Stimulated activated memory B cell treated with anti-CD40 and anti-IgM and Interleukin-4, amounts not matched to agents 10 μg/mL and 1 μg/mL and 100 μg/mL, for 72 hours (primary cell): ENCODE results near the gene KANSL1.
"Not testable (repeated sequence)": the region's sequence is repeated elsewhere in the genome, so short reads cannot be mapped to it uniquely, and the experiment has no call there.

Source experiments
- ATAC-seq: fragments of 150-1000 bp; cut with Tn5 transposase; 2 replicates; pipeline ENCODE4 v1.10.0; 2021
- H3K27ac Mint-ChIP-seq: one replicate; pipeline ENCODE4 v1.8.0; 2022; ENCODE audit warnings: mild to moderate bottlenecking, mixed read lengths
- H3K27me3 Mint-ChIP-seq: one replicate; pipeline ENCODE4 v1.8.0; 2022; ENCODE audit warnings: mixed read lengths
- H3K36me3 Mint-ChIP-seq: one replicate; pipeline ENCODE4 v1.8.0; 2022; ENCODE audit warnings: mixed read lengths
- H3K4me1 Mint-ChIP-seq: one replicate; pipeline ENCODE4 v1.8.0; 2022; ENCODE audit warnings: mixed read lengths
- H3K4me3 Mint-ChIP-seq: one replicate; pipeline ENCODE4 v1.8.0; 2022; ENCODE audit warnings: mild to moderate bottlenecking, moderate library complexity, mixed read lengths
- H3K9me3 Mint-ChIP-seq: one replicate; pipeline ENCODE4 v1.8.0; 2022; ENCODE audit warnings: mixed read lengths

Gene KANSL1

DNA sequence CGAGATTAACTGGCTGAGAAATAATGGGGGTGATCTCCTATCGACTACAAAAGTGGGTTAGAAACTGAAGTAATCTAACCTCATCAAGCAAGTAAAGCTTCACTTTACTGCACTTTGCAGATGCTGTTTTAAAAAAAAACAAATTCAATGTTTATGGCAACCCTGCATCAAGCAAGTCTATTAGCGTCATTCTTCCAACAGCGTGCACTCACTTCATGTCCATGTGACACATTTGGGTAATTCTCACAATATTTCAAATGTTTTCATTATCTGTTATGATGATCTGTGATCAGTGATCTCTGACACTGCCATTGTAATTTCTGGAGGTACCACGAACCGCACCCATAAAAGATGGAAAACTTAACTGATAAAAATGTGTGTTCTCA is 70.8 kb downstream of the KANSL1 start:
- H3K27ac Mint-ChIP-seq: no peak overlapping the region
- peaks cover 57% of the 10 kb centered on the region for H3K4me1 Mint-ChIP-seq
- no peaks in the 10 kb centered on the region for H3K27me3 Mint-ChIP-seq
- no peak overlapping the region for H3K4me3 Mint-ChIP-seq
- no peak for ATAC-seq
- no peaks in the 10 kb centered on the region for H3K9me3 Mint-ChIP-seq
- H3K36me3 Mint-ChIP-seq: peaks cover 21% of the 10 kb centered on the region

DNA sequence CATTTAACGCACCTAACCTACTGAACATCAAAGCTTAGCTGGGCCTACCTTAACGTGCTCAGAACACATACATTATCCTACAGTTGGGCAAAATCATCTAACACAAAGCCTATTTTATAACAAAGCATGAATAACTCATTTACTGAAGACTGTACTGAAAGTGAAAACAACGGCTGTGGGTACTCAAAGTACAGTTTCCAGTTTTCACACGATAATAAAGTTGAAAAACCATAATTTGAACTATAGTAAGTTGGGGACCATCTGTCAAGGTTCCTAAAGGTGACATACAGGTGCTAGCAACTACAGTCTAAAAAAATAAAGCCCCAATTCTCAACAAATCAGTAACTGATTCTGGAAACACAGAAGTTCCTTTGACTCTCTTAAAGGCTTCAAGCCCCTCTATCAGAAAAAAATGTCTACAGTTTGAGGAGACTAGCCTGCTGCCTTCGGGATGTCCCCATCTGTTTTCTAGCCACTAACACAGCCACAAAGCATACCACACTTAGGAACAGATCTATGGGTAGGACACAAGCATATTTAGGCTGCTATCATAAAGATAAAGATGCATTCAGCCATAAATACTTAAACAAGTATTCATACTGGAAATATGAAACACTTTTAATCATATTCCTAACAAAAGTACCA is 71.3 kb downstream of the KANSL1 start:
- ATAC-seq: no peak
- Mint-ChIP-seq H3K27ac (peak overlapping the region; percentile 26), H3K4me3 (no peak overlapping the region), H3K27me3 (no peaks in the 10 kb centered on the region), H3K9me3 (no peaks in the 10 kb centered on the region), H3K36me3 (peaks cover 21% of the 10 kb centered on the region), H3K4me1 (peaks cover 56% of the 10 kb centered on the region)

DNA sequence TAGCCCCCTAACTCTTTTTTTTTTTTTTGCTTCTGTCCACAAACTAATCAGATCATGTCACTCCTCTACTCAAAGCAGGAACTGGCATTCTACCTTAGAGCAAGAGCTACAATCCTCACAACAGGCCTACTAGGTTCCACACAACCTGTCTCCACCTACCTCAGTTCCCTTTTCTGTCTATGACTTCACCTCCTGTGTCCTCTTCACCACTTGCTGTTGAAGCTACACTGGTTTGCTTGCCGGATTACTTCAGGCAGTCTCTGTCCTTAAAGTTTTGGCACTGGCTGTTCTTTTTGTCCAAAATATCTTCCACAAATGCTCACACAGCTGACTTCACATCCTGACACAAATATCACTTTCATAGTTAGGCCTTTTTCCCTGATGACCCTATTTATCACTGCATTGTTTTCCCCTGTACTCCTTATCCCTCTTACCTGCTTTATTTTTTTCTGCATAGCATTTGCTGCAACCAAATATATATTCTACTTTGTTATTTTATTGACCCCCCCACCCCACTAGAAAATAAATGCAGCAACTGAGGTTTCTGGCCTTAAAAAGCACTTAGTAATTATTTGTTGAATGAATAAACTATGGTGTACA is 72.0 kb downstream of the KANSL1 start:
- Mint-ChIP-seq H3K4me1 (peaks cover 49% of the 10 kb centered on the region), H3K36me3 (peaks cover 21% of the 10 kb centered on the region), H3K27me3 (no peaks in the 10 kb centered on the region), H3K4me3 (no peak overlapping the region), H3K9me3 (no peaks in the 10 kb centered on the region), H3K27ac (peak overlapping the region; percentile 26)
- peak; percentile 45 for ATAC-seq

DNA sequence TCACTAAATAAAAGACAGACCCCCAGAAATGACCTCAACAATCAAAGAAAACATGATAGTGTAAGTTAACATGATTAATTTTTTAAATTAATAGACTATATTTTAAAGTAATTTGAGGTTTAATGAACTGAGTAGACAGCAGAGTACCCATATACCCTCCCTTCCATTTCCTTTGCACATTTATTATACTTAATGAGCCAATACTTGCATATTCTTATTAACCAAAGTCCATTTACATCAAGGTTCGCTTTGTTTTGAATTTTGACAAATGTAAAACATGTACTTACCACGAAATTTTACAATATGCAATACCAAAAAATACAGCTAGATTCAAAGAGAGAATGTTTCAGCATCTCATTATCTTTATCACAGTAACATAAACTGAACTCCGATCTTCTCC is 72.7 kb downstream of the KANSL1 start:
- no peak overlapping the region for H3K4me3 Mint-ChIP-seq
- H3K27ac Mint-ChIP-seq: peak overlapping the region; percentile 26
- no peak for ATAC-seq
- no peaks in the 10 kb centered on the region for H3K27me3 Mint-ChIP-seq
- peaks cover 21% of the 10 kb centered on the region for H3K36me3 Mint-ChIP-seq
- peaks cover 53% of the 10 kb centered on the region for H3K4me1 Mint-ChIP-seq
- no peaks in the 10 kb centered on the region for H3K9me3 Mint-ChIP-seq

DNA sequence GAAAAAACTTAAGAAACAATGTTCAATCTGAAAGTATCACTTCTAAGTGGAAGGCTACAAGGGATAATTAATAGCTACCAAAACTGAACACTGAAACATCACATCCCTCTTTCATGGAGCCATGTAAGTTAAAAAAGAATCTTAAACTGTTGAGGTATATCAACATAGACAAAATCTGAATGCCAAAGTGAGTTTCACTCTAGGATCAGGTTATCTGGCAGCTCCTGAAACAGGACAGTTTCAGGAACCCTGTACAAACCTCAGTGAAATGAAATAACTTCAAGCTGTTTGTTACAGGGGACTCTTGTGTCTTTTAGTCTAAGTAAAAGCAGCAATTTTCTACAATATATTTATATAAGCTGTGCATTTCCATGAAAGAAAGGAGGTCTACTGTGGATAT is 73.2 kb downstream of the KANSL1 start:
- peaks cover 21% of the 10 kb centered on the region for H3K36me3 Mint-ChIP-seq
- H3K27ac Mint-ChIP-seq: peak overlapping the region; percentile 10
- H3K4me1 Mint-ChIP-seq: peaks cover 58% of the 10 kb centered on the region
- ATAC-seq: no peak
- H3K27me3 Mint-ChIP-seq: no peaks in the 10 kb centered on the region
- no peak overlapping the region for H3K4me3 Mint-ChIP-seq
- H3K9me3 Mint-ChIP-seq: no peaks in the 10 kb centered on the region

DNA sequence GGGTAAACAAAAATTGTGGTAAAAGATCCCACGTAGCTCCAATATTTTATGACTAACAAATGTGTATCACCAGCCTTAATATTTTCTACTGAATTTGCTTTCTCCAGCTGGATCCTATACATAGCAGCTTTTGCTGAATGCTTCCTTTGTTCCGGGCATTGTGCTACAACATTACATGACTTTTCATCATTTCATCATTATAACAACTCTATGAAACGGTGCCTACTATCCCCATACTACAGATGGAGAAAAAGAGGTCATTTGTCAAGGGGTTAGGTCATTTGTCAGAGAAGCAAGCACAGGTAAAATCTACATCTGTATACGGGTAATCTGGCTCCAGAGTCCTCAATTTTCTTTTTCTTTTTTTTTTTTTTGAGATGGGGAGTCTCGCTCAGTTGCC is 74.3 kb downstream of the KANSL1 start:
- peaks cover 15% of the 10 kb centered on the region for H3K36me3 Mint-ChIP-seq
- no peaks in the 10 kb centered on the region for H3K9me3 Mint-ChIP-seq
- H3K27me3 Mint-ChIP-seq: no peaks in the 10 kb centered on the region
- H3K27ac Mint-ChIP-seq: no peak overlapping the region
- no peak for ATAC-seq
- H3K4me3 Mint-ChIP-seq: no peak overlapping the region
- peaks cover 60% of the 10 kb centered on the region for H3K4me1 Mint-ChIP-seq

DNA sequence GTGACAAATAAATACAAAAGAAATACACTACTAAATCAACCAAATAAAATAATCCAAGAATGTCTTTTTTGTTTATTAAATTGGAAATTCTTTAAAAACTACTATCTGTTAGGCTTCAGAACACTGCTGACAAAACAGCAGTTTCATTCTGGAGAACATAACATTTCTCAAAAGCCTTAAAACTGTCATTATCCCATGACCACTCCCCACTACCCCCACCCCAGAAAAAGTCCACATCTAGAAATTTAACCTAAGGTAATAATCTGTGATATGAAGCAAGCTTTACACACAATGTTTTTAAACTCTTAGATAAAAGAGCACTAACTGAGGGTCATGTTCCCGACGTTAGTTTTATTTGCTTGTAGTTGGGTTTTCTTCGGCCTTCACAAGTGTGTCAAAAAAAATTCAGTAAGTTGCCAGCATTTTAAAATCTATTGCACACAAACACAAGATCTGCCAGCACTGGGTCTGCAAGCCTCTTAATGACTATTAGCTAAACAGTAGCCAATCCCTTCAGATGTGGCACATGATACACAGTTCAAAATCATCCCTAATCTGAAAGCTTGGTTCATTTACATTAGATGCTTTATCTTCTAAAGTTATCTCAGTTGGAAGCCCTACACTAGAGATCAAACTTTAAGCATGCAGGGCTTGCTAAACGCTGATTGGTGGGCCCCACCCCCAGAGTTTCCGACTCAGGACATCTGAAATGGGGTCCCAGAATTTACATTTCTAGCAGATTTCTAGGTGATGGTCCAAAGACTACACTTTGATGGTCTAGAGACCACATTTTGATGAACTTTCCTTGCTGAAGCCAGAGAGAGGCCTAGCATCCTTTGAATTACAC is 75.2 kb downstream of the KANSL1 start:
- H3K9me3 Mint-ChIP-seq: no peaks in the 10 kb centered on the region
- no peaks in the 10 kb centered on the region for H3K27me3 Mint-ChIP-seq
- H3K4me1 Mint-ChIP-seq: peaks cover 69% of the 10 kb centered on the region
- no peak overlapping the region for H3K27ac Mint-ChIP-seq
- no peak for ATAC-seq
- H3K4me3 Mint-ChIP-seq: no peak overlapping the region
- H3K36me3 Mint-ChIP-seq: peaks cover 15% of the 10 kb centered on the region

DNA sequence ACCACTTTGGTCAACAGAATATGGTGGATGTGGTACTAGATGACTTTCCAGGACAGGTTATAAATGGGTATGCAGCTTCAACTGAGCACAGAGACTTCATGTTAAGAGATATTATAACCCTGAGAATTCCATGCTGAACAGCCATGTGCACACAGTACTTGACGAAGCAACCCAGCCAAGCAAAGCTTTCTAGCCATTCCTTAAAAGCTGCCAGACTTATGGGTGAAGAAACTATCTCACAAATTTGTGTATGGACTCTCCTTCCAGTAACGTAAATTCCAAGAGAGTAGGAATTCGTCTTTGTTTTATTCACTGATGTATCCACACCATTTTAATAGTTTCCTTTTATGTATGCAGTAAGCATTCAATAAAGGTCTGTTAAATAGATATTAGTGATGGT is 76.1 kb downstream of the KANSL1 start:
- Mint-ChIP-seq H3K4me1 (peaks cover 69% of the 10 kb centered on the region), H3K27ac (no peak overlapping the region), H3K9me3 (no peaks in the 10 kb centered on the region), H3K27me3 (no peaks in the 10 kb centered on the region), H3K4me3 (no peak overlapping the region), H3K36me3 (peaks cover 15% of the 10 kb centered on the region)
- ATAC-seq: no peak

DNA sequence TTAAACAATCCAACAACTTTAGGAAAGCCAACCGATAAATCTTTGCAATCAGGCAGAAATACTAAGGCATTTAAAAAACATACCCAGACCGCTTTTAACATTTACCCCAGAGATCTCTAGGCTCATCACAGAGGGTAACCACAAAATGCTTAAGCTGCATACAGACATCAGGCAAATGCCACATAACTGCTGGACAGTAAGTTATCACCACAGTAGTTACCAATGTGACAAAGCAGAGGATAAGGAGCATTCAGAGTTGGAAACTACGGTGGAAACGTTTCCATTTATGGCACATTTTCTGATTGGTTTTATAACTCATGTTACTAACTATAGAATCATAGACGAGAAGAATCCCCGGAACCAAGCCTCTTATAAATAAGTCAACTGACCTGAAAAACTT is 77.5 kb downstream of the KANSL1 start:
- Mint-ChIP-seq H3K4me3 (no peak overlapping the region), H3K4me1 (peaks cover 66% of the 10 kb centered on the region), H3K27me3 (no peaks in the 10 kb centered on the region), H3K36me3 (peaks cover 10% of the 10 kb centered on the region), H3K9me3 (no peaks in the 10 kb centered on the region), H3K27ac (peak overlapping the region; percentile 41)
- ATAC-seq: no peak

DNA sequence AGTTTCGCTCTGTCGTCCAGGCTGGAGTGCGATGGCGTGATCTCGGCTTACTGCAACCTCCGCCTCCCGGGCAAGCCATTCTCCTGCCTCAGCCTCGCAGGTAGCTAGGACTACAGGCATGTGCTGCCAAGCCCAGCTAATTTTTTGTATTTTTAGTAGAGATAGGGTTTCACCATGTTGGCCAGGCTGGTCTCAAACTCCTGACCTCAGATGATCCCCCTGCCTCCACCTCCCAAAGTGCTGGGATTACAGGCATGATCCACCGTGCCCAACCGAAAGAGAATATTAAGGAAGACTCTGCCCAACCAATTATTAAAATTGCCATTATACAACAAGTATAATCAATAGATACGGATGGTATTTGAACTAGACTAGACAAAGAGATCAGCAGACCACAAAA is 82.0 kb downstream of the KANSL1 start:
- H3K36me3 Mint-ChIP-seq, ATAC-seq, H3K27ac Mint-ChIP-seq, H3K27me3 Mint-ChIP-seq, H3K9me3 Mint-ChIP-seq, H3K4me3 Mint-ChIP-seq: not testable (repeated sequence)
- peaks cover 87% of the 10 kb centered on the region for H3K4me1 Mint-ChIP-seq

DNA sequence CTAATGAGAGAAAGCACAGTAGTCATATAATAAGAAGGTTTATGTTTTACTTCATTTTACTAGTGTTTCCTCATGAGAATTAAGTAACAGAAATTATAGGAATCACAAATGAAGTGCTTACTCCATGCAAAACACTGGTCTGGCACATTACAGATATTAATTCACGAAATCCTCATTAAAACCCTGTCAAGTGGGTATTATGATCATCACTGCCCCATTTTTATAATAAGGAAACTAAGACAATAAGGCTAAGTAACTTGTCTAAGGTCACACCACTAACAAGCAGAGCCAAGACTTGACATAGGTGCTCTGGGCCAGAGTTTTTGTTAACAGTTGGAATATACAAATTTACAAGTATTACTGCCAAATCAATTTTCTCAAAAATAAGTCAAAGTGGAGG is 83.0 kb downstream of the KANSL1 start:
- Mint-ChIP-seq H3K4me1 (peaks cover 84% of the 10 kb centered on the region), H3K36me3 (no peaks in the 10 kb centered on the region), H3K27ac (no peak overlapping the region), H3K27me3 (no peaks in the 10 kb centered on the region), H3K4me3 (no peak overlapping the region), H3K9me3 (no peaks in the 10 kb centered on the region)
- ATAC-seq: no peak

DNA sequence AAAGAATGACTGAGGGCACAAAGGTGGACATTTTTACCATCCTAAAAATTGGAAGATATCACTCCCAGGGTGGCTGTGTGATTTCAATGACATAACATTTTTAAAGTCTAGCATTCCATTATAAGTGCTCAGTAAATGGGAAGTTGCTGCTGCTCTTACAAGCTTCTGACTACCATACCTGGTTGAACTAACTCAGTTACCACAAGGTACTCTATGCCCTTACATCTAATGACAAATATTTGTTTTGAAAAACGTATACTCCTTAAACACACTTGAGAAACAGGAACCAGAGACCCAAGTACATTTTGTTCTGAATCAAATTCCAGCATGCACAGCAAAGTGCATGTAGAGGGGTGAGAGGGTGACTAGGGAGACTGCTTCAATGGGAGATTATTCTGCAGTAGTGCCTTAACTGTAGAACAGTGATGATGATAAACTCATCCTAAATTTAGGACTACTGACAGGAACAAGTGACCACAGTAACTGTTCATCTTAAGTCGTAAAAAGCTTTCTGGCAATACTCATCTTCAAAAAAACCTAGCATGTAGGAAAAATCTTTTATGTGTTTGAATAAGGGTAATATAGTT is 83.5 kb downstream of the KANSL1 start:
- H3K27ac Mint-ChIP-seq: no peak overlapping the region
- no peak overlapping the region for H3K4me3 Mint-ChIP-seq
- no peaks in the 10 kb centered on the region for H3K9me3 Mint-ChIP-seq
- H3K4me1 Mint-ChIP-seq: peaks cover 80% of the 10 kb centered on the region
- H3K27me3 Mint-ChIP-seq: no peaks in the 10 kb centered on the region
- no peak for ATAC-seq
- H3K36me3 Mint-ChIP-seq: no peaks in the 10 kb centered on the region

DNA sequence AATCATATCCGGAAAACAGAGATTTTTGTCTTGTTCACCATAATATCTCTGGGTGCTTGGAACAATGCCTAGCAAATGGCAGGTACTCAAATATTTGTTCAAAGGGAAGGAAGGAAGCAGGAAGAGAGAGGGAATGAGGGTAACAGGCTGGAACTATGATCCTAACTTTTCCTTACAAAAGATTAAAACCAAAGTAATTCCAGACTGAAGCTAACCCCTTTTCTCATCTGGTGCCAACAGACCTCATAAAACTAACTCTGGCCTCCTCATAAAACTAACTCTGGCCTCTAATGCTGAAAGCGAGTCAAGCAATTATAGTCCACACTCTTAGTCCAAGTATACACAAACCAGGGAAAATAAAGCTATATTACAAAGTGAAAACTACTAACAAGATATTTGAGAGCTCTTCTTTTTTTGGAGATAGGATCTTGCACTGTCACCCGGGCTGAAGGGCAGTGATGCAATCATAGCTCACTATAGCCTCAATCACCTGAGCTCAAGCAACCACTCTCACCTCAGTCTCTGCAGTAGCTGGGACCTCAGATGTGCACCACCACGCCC is 84.6 kb downstream of the KANSL1 start:
- no peak overlapping the region for H3K4me3 Mint-ChIP-seq
- peaks cover 80% of the 10 kb centered on the region for H3K4me1 Mint-ChIP-seq
- no peak overlapping the region for H3K27ac Mint-ChIP-seq

DNA sequence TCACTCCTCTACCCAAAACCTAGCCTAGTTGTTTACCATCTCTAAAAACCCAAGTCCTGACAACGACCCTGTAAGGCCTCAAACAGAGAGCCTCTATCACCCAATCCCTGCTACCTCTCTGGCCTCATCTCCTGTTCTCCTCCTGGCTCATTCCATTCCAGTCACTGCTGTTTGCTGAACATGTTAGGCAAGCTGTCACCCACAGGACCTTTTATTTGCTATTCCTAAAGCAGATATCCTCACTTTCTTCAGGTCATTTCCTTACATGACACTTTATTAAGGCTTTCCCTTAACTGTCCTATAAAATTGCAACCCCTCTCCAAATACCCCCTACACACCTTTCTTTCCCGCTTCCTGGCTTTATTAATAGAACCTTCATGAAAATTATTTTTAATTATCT is 85.1 kb downstream of the KANSL1 start:
- H3K4me3 Mint-ChIP-seq: no peak overlapping the region
- no peaks in the 10 kb centered on the region for H3K9me3 Mint-ChIP-seq
- no peaks in the 10 kb centered on the region for H3K36me3 Mint-ChIP-seq
- H3K4me1 Mint-ChIP-seq: peaks cover 80% of the 10 kb centered on the region
- ATAC-seq: no peak
- H3K27ac Mint-ChIP-seq: no peak overlapping the region
- H3K27me3 Mint-ChIP-seq: no peaks in the 10 kb centered on the region

More for the DNA sequence above, 84.6 kb downstream of the KANSL1 start:
- ATAC-seq: no peak
- H3K9me3 Mint-ChIP-seq: no peaks in the 10 kb centered on the region
- H3K27me3 Mint-ChIP-seq: no peaks in the 10 kb centered on the region
- no peaks in the 10 kb centered on the region for H3K36me3 Mint-ChIP-seq

DNA sequence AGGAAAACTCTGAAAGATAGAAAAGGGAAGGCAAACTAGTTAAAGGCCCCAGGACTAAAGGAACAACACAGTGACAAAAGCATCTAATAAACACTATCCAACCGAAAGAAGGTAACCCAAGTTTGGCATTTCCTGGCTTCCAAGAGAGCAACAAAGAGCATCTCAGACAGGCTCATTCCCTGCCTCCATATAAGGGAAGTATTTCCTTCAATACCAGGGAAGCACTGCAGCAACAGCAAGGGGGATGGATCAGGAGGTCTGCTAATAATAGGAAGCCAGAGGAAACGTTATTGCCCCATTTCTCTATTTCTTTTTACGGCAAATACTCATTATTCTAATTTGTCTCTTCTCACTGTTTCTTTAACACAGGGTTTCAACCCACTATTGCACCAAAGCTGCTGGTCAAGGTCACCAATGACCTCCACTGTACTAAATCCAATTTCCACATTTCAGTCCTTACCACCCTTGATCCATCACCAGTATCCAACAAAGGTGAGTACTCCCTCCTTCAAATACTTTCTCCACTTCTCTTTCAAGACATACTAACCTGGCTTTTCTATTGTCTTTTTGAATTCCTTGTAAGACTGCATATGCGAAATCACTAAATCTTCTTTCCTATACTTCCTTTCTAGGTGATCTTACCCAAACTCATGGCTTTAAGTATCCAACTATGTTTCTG is 86.1 kb downstream of the KANSL1 start:
- Mint-ChIP-seq H3K4me1 (peaks cover 80% of the 10 kb centered on the region), H3K4me3 (no peak overlapping the region), H3K36me3 (no peaks in the 10 kb centered on the region), H3K27me3 (no peaks in the 10 kb centered on the region), H3K9me3 (no peaks in the 10 kb centered on the region), H3K27ac (no peak overlapping the region)
- no peak for ATAC-seq
